Neural progenitor cell (in vitro differentiated cells): ENCODE results near the gene TAC4.

Experiments used
- CTCF ChIP-seq: fragments of 200-600 bp; sonication (generic); IDR thresholded peaks from 2 replicates; pipeline ENCODE4 v1.5.1; 2017; ENCODE audit warnings: antibody characterized with exemption, mild to moderate bottlenecking
- EZH2 ChIP-seq: fragments of 200-600 bp; sonication (generic); IDR thresholded peaks from 2 replicates; pipeline ENCODE4 v1.6.1; 2017; ENCODE audit warnings: antibody characterized with exemption, mild to moderate bottlenecking, moderate library complexity
- EZH2phosphoT487 ChIP-seq: fragments of 200-600 bp; sonication (generic); IDR thresholded peaks from 2 replicates; pipeline ENCODE4 v1.6.1; 2017; ENCODE audit warnings: antibody characterized with exemption

- no peak for TF ChIP-seq CTCF
- TF ChIP-seq EZH2phosphoT487 = no peak
- no peak for TF ChIP-seq EZH2
Observed at GRCh38 chr17:49890852-49891251, 43.0 kb upstream of the TAC4 start.
